GM18873 (cell line): ENCODE data around the gene NIP7.

Experiments used
- ATAC-seq: cut with Tn5 transposase; IDR thresholded peaks from one replicate; pipeline ENCODE4 v1.9.1; 2021; ENCODE audit warnings: mild to moderate bottlenecking, moderate library complexity, moderate number of reproducible peaks; ENCODE audit not compliant: unreplicated experiment, low FRiP score

The NIP7 gene

GRCh38 chr16:69318177-69318910 is 21.2 kb upstream of the NIP7 start:
- ATAC-seq: no peak

DNA sequence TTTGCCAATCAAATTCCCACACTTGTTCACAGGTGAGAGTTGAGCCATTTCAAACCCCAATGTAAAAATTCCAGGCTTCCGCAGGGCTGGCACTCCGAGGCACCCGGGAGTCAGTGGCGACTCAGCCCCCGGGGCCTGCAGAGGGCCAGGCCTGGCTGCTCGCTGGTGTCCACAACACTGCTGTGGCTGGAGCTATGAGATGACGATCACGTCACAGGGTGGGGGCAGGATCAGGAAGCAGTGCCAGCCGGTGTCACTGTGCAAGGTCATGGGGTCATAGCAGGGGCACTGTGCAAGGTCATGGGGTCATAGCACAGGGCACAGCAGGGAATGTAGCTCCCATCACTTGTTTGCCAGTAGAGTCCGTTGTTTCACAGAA is 20.7 kb upstream of the NIP7 start:
- no peak for ATAC-seq

DNA sequence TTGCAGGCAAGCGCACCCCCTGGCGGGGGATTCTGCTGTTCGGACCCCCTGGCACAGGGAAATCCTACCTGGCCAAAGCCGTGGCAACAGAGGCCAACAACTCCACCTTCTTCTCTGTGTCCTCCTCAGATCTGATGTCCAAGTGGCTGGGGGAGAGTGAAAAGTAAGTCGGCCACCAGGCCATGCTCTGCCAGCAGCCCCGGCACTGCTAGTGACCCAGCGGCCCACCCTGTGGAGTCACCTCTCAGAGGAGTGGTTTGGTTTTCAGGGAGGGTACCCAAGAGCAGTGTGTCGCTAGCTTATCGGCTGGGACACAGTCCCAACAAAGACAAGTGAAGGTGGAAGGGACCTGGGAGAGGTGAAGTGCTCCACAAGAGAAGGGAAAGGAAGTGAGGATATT is 20.2 kb upstream of the NIP7 start:
- ATAC-seq: no peak

GRCh38 chr16:69319826-69320739 is 19.5 kb upstream of the NIP7 start:
- ATAC-seq: no peak

- no peak for ATAC-seq
These were observed 18.9 kb upstream of the NIP7 start for GRCh38 chr16:69320740-69321073.

DNA sequence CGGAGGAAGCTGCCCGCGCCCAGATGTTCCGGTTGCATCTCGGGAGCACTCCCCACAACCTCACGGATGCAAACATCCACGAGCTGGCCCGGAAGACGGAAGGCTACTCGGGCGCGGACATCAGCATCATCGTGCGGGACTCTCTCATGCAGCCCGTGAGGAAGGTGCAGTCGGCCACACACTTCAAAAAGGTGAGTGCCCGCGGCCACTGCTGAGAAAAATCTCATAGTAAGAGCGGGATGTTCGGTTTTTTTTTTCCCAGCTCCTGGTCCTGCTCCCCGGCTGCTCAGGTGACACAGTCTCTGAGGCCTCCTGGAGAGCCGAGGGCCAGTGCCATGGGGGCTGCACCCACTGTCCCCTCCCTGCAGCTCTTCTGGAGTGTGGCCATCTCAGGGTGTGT is 18.5 kb upstream of the NIP7 start:
- ATAC-seq: no peak

DNA sequence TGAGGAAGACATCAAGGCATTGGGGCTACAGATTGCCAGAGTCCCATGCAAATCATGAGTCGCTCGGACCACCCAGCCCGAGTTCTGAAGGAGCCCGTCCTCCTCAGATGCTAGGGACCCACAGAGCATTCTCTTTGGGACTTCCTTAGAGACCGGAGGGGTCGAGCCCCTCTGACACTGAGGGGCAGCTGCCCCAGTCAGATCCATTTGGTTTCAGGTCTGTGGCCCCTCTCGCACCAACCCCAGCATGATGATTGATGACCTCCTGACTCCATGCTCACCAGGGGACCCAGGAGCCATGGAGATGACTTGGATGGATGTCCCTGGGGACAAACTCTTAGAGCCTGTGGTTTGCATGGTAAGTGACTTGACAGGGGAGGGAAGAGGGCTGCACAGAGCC is 17.2 kb upstream of the NIP7 start:
- no peak for ATAC-seq

DNA sequence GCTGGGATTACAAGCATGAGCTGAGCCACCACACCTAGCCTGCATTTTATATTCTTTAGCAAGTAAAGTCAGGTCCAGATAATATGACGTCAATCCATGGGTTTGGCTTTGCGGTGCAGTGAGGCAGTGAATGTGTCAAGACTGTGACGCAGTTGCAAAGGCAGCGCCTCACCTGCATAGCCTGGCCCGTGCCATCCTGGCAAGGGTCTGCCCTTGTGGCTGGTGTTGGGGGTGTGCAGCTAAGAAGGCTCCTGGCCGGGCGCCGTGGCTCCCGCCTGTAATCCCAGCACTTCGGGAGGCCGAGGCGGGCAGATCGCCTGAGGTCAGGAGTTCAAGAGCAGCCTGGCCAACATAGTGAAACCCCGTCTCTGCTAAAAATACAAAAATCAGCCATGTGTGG is 16.2 kb upstream of the NIP7 start:
- no peak for ATAC-seq

- no peak for ATAC-seq
These were observed 15.5 kb upstream of the NIP7 start for GRCh38 chr16:69324013-69324531.

- no peak for ATAC-seq
These were observed 14.9 kb upstream of the NIP7 start for GRCh38 chr16:69324585-69325253.

DNA sequence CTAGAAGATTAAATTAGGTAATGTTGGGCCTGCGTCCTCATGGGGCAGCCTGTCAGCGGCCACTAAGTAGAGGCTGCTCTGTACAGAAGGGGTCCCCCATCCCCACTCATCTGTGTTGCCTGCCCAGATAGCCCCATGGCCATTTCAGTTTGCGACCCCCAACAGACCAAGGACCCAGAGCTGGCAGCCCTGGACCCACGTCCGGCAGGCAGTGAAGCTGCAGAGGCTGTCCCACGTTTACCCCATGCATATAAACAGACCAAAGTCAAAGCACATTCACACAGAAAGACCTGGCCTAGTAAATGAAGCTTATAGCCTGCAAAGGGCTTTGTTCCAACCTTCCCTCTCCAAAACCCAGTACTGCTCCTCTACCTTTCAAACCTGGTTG is 13.8 kb upstream of the NIP7 start:
- no peak for ATAC-seq

DNA sequence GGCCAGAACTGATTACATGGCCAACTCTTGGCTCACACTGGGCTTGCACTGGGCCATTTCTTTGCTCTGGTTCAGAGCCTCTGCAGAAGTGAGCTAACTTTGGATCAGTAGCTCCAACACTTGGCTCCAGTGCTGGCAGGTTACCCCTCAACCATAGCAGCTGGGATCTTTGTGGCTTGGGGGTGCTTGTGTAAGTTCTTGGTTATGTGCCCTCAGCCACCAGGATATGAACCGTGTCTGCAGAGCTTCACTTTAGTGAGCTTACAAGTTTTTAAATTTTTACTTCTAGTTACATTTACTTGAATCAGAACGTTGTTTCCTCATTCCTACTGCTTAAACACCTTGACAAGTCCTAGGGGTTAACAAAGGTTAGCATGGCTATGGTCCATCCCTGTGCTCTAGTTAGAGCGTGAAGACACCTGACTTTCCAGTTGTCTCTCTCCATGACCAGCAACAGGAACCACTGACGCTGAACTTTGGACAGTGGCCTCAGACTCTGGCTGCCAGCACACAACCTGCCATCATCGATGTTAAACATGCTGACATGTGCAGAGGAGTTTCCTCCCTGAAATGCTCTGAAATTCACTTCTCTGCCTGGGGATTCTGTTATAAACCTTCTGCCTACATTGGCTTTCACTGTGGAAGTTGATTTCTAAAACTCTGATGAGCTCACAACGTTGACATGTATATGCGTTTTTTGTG is 13.2 kb upstream of the NIP7 start:
- no peak for ATAC-seq

GRCh38 chr16:69327585-69328310 is 11.8 kb upstream of the NIP7 start:
- ATAC-seq: no peak

DNA sequence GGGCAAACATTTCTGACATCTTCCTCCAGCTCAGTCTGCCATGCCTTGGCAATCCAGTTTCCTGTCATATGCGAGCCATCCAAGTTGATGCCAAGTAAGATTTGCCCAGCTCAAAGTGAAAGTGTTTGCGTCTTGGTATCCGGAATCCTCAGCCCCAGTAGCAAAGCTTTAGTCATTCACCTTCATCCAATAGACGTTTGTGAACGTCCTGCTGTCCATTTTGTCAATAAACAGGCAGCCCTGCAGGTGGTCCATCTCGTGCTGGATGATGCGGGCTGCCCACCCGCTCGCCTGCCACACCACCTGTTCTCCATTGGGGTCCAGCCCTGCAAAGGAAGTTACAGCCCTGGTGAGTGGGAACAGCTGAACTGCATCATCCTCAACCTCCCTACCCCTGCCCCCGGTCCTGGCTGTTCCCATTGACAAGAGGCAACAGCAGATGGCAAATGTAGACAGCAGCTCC is 10.7 kb upstream of the NIP7 start:
- no peak for ATAC-seq

- ATAC-seq: peak; percentile 32
These were observed 9.9 kb upstream of the NIP7 start for GRCh38 chr16:69329369-69330285.

GRCh38 chr16:69330286-69331109 is 9.1 kb upstream of the NIP7 start, which contains the start of gene PDF:
Gene PDF, minus strand, starts transcription at chr16:69330588. Its CDS starts 18 bp downstream, at chr16:69330570.
- peak; percentile 75 for ATAC-seq

DNA sequence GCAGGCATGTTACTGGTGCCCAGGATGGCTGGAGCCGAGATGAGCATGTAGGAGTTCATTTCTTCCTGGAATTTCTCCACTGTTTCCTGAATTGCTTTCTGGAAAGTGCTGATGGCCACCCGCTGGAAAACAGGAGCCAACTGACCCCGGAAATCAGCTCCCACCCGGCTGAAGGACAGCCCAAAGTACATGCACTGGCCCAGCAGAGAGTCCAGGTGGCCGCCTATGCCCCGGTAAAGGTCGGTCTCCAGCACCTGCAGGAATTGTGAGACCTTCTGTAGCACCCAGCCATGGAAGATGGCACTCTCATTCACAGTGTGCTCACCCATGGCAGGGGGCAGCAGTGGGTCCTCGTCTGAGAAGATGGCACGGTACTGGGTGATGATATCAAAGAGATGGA is 4.9 kb upstream of the NIP7 start:
- no peak for ATAC-seq
